D721Med (cell line): ENCODE results near the gene RUNX1.

Experiments used
- DNase-seq: peaks from one replicate; pipeline ENCODE4 v3.0.0; 2011; ENCODE audit warnings: low spot score; ENCODE audit not compliant: insufficient read length
- FAIRE-seq: peaks from 2 replicates; lab custom pipeline; 2011; peaks lifted over from hg19 to GRCh38; lab: Jason Lieb, UNC
- TF ChIP-seq, protein P1 (sequence below): IDR thresholded peaks from 2 replicates; pipeline ENCODE4 v1.5.1; 2012; ENCODE audit warnings: mild to moderate bottlenecking, control low read depth; ENCODE audit not compliant: insufficient read depth; ENCODE audit errors: missing control alignments

The RUNX1 gene

DNA sequence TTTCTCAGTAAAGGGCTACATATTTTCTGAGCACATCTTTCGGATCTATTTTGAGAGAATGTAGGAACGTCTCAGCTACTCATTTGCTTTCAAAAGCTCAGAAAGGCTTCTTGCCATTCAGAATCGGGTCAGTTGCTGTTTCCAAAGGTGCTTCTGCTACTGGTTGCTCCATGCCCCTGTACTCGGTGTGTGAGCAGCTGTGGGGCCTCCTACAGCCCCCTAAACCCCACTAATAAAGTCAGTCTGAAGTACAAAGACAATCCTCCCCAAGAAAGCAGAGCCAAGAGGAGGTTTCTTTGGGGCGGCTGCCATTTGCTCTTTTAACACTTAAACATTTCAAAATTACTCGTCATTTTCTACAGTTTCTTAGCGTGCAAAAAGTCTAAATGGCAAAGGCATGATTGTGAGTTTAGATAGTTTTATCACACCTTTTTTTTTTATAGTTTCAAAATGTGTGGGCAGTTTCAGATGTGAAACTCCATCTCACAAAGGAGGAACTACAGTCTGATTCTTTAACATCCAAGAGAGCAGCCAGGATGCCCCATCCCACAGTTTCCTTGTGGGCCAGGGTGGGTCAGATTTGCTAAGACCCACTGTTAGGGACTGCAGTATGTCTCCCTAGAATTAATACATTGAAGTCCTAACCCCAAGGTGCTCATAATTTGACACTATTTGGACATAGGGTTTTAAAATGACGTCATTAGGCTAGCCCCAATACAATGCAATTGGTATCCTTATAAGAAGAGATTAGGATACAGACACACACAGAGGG lies 4.1 kb downstream of the RUNX1 start:
- TF ChIP-seq, protein P1, sequence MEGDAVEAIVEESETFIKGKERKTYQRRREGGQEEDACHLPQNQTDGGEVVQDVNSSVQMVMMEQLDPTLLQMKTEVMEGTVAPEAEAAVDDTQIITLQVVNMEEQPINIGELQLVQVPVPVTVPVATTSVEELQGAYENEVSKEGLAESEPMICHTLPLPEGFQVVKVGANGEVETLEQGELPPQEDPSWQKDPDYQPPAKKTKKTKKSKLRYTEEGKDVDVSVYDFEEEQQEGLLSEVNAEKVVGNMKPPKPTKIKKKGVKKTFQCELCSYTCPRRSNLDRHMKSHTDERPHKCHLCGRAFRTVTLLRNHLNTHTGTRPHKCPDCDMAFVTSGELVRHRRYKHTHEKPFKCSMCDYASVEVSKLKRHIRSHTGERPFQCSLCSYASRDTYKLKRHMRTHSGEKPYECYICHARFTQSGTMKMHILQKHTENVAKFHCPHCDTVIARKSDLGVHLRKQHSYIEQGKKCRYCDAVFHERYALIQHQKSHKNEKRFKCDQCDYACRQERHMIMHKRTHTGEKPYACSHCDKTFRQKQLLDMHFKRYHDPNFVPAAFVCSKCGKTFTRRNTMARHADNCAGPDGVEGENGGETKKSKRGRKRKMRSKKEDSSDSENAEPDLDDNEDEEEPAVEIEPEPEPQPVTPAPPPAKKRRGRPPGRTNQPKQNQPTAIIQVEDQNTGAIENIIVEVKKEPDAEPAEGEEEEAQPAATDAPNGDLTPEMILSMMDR: no peak
- no peak for DNase-seq
- no peak for FAIRE-seq

DNA sequence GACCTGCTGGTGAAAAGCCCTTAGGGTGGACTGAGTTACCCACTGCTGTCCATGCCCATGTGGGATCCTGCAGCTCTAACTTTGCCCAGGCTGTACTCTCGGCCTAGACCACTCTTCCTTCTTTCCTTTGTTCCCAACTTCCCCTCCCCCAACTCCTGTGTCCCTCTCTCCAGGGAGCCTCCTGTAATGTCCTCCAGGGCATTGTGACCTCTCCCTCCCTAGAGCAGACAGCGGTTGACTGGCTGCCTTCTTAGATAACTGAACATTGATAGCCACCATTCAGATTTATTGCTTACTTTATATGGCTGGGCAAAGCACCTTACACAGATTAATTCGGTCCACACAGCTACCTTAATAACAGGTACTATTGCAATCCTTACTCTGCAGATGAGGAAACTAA lies 5.0 kb downstream of the RUNX1 start:
- no peak for FAIRE-seq
- TF ChIP-seq, protein P1: no peak
- DNase-seq: no peak

- FAIRE-seq: no peak
- no peak for DNase-seq
- TF ChIP-seq, protein P1: no peak
These were observed 5.6 kb downstream of the RUNX1 start for GRCh38 chr21:35043549-35043948.

DNA sequence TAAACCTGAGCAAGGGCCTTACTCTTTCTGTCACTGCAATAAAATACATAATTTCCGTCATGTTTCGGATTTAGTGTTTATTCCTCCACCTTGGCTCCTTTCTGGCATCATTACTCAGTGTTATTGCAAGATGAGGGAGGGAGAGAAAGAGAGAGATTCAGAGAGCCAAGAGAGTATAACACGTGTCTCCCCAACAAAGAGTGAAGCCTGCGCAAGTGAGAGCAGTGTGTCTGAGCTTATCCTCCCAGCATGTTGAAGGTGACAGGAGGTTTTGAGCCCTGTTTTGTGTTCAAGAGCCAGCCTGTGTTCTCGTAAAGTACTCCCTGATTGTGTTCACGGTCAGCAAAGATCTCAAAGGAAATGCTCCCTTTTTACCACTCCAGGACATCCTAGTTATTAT lies 6.3 kb downstream of the RUNX1 start:
- no peak for FAIRE-seq
- DNase-seq: no peak
- TF ChIP-seq, protein P1: no peak

DNA sequence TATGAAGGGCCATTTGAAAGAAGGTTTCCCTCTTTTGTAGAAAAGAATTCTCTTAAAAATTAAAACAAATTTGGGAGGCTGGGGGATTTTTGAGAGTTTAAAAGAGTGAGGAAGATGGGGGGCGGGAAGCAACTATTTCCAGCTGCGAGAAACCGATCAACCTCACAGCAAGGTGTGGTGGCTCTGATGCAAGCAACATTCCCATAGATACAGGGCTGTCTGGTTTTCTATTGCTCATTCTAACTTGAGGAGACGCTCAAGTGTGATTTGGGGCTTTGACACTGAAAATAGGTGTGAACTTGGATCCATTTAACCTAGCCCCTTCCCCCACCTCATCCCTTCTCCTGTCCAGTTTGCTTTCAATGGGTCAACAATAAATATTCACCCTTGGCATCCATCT lies 7.2 kb downstream of the RUNX1 start:
- no peak for FAIRE-seq
- TF ChIP-seq, protein P1: no peak
- DNase-seq: no peak

- FAIRE-seq: no peak
- TF ChIP-seq, protein P1: no peak
- DNase-seq: no peak
These were observed 8.0 kb downstream of the RUNX1 start for GRCh38 chr21:35041122-35041521.

DNA sequence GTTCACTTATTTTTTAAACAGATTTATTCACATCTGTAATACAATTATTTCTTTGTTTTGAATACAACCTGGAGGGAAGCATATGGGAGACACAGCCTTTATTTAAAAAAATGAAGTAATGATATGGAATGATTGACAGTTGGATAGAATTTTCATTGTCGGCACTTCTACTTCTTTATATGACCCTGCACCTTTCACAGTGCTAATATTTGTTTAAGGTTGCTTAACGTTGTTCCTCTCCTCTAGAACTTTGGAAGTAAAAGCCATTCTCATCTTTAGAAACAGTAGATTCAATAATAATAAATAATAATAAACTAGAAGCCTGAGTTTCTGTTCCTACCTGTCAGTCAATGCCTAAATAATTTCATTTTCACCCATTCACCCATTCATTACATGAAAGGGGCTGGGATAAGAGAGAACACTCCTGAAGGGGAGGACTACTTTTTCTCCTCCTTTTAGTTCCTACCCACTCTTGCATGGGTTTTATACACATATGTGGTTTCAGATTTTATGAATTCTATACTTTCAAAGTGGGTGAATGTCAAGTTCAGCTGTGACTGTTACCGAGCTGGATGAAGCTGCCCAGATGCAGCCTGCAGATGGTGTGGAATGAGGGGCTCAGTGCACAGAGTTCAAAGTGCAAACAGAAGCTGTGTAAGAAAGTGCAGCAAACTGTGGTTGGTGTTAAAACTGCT lies 9.4 kb downstream of the RUNX1 start:
- TF ChIP-seq, protein P1: no peak
- DNase-seq (no peak), FAIRE-seq (no peak)
